ENCODE data around the gene DAO. TPM values are rescaled to one million over a fixed set of nuclear protein-coding genes. Genes with fewer than 3 reads are reported as not detected.
A peak's percentile ranks its signal among the peaks of the same experiment; 100 is the strongest.
"Not testable (repeated sequence)": the region's sequence is repeated elsewhere in the genome, so short reads cannot be mapped to it uniquely, and the experiment has no call there.

Gene DAO
- total RNA-seq, 2 experiments from 2014 or later, result not detected

- DNase-seq, result no peak
- Mint-ChIP-seq H3K27me3 (peaks cover 5% of the 10 kb centered on the region), H3K4me3 (no peak overlapping the region), H3K4me1 (peaks cover 20% of the 10 kb centered on the region), H3K36me3 (ENCODE audit: low read depth) (peaks cover under 1% of the 10 kb centered on the region), H3K27ac (no peak overlapping the region), H3K9me3 (no peaks in the 10 kb centered on the region)
- POLR2A ChIA-PET, result no interaction called here
- CTCF ChIA-PET, result interaction anchor here (0.6 to 1.0 kb wide), 3 partner anchors 19 to 643 kb away, joined by 3 to 4 read pairs (median 3); no protein-coding TSS in a partner anchor
Observed at GRCh38 chr12:108861878-108862587, 17.9 kb upstream of the DAO start.

DNA sequence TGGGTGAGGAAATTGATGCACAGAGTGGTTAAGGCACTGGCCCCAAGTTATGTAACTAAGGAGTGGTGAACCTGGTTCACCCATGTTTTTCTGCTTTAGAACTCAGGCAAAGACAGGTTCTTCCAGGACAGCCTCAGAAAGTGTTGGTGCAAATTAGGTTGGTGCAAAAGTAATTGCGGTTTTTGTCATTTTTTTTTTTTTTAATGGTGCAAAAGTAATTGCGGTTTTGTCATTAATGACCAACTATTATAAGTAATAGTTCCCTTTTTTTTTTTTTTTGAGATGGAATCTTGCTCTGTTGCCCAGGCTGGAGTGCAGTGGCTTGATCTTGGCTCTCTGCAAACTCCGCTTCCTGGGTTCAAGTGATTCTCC is 17.3 kb upstream of the DAO start:
- peaks cover 20% of the 10 kb centered on the region for H3K4me1 Mint-ChIP-seq
- no peak overlapping the region for H3K4me3 Mint-ChIP-seq
- no peaks in the 10 kb centered on the region for H3K36me3 Mint-ChIP-seq (ENCODE audit: low read depth)
- H3K27me3 Mint-ChIP-seq, result peaks cover 5% of the 10 kb centered on the region
- CTCF ChIA-PET, result interaction anchor here (0.7 to 1.0 kb wide), 2 partner anchors 19 to 198 kb away, joined by 3 to 4 read pairs; no protein-coding TSS in a partner anchor
- POLR2A ChIA-PET, result no interaction called here
- no peak for DNase-seq
- H3K9me3 Mint-ChIP-seq, result no peaks in the 10 kb centered on the region
- no peak overlapping the region for H3K27ac Mint-ChIP-seq

DNA sequence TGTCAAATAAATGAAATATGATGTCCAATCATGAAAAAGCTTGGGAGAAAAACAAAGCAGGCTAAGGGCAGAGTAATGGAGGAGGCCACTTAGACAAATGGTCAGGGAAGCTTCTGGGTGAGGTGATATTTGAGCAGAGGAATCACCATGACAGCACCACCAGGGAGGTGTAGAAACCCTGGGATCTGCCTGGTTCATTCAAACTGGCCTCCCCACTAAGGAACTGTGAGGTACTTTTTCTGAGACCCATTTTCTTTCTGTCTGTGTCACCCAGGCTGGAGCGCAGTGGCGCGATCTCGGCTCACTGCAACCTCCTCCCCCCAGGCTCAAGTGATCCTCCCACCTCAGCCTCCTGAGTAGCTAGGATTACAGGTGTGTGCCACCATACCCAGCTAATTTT is 14.7 kb upstream of the DAO start:
- Mint-ChIP-seq H3K4me3 (no peak overlapping the region), H3K27me3 (no peaks in the 10 kb centered on the region), H3K36me3 (ENCODE audit: low read depth) (no peaks in the 10 kb centered on the region), H3K27ac (no peak overlapping the region), H3K4me1 (peaks cover 3% of the 10 kb centered on the region), H3K9me3 (no peaks in the 10 kb centered on the region)
- ChIA-PET POLR2A (no interaction called here), CTCF (no interaction called here)
- no peak for DNase-seq

DNA sequence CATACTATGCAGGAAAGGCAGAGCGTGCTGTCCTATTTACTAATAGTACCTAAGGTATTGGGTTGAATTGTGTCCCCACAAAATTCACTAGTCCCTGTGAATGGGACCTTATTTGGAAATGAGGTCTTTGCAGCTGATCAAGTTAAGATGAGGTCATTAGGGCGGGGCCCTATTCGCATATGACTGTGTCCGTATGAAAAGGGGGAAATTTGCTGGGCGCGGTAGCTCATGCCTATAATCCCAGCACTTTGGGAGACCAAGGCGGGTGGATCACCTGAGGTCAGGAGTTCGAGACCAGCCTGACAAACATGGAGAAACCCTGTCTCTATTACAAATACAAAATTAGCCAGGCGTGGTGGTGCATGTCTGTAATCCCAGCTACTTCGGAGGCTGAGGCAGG is 13.8 kb upstream of the DAO start:
- H3K27ac Mint-ChIP-seq; H3K36me3 Mint-ChIP-seq (ENCODE audit: low read depth); H3K4me3 Mint-ChIP-seq; DNase-seq; H3K27me3 Mint-ChIP-seq; H3K4me1 Mint-ChIP-seq; CTCF ChIA-PET; POLR2A ChIA-PET; H3K9me3 Mint-ChIP-seq: not testable (repeated sequence)

GRCh38 chr12:108868781-108869180 is 11.1 kb upstream of the DAO start:
- peaks cover 7% of the 10 kb centered on the region for H3K4me1 Mint-ChIP-seq
- no peaks in the 10 kb centered on the region for H3K36me3 Mint-ChIP-seq (ENCODE audit: low read depth)
- no peaks in the 10 kb centered on the region for H3K27me3 Mint-ChIP-seq
- no peaks in the 10 kb centered on the region for H3K9me3 Mint-ChIP-seq
- H3K27ac Mint-ChIP-seq, result no peak overlapping the region
- POLR2A ChIA-PET, result no interaction called here
- H3K4me3 Mint-ChIP-seq, result no peak overlapping the region
- CTCF ChIA-PET, result interaction anchor here (0.6 to 1.2 kb wide), 2 partner anchors 10 to 238 kb away, joined by 3 to 4 read pairs; no protein-coding TSS in a partner anchor
- no peak for DNase-seq

DNA sequence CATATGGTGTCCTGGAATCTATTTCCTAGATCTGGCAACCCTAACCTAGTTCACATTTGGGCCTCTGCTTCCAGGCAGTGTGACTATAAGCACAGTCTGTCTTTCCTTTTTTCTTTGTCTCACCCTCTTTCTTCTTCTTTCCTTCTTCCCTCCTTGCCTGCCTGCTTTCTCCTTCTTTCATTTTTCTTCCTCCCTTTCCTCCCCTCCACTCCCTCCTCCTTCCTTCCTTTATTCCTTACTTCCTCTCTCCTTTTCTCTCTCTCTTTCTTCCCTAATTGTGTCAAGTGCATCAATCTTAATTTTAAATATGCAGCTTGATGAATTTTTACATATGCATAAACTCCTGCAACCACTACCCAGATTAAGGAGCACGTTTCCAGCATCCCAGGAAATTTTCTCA is 4.6 kb upstream of the DAO start:
- DNase-seq, result no peak
- POLR2A ChIA-PET, result no interaction called here
- Mint-ChIP-seq H3K4me1 (peaks cover 16% of the 10 kb centered on the region), H3K4me3 (no peak overlapping the region), H3K36me3 (ENCODE audit: low read depth) (no peaks in the 10 kb centered on the region), H3K9me3 (peaks cover 3% of the 10 kb centered on the region), H3K27me3 (no peaks in the 10 kb centered on the region), H3K27ac (no peak overlapping the region)
- CTCF ChIA-PET, result interaction anchor here (0.7 to 1.2 kb wide), 2 partner anchors 16 to 1725 kb away, joined by 3 read pairs; no protein-coding TSS in a partner anchor

DNA sequence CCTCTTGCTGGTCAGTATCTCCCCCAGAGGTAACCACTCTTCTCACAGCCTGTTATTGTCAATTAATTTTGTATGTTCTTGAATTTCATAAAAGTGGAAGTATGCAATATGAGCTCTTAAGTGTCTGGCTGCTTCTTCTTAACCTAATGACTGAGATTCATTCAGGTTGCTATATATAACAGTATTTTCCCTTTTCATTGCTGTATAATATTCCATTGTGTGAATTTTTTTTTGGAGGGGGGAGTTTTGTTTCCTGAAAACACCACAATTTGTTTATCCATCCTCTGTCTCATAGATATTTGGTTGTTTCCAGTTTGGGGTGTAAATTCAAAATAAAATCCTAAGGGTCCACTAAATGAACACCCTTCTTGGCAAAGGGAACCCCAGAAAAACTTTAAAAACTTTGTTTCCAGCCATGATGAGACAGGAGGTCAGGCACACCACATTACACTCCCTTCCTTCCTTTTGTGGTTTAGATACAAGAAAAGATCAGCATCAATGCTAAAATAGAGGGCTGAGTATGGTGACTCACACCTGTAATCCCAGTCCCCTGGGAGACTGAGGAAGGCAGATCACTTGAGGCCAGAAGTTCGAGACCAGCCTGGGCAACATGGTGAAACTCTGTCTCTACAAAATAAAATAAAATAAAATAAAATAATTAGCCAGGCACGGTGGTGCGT is 4.1 kb upstream of the DAO start:
- H3K4me1 Mint-ChIP-seq, result peaks cover 16% of the 10 kb centered on the region
- no peak overlapping the region for H3K4me3 Mint-ChIP-seq
- POLR2A ChIA-PET, result no interaction called here
- no peaks in the 10 kb centered on the region for H3K36me3 Mint-ChIP-seq (ENCODE audit: low read depth)
- CTCF ChIA-PET, result interaction anchor here (0.7 to 1.2 kb wide), 2 partner anchors 17 to 1725 kb away, joined by 3 read pairs; no protein-coding TSS in a partner anchor
- H3K27ac Mint-ChIP-seq, result no peak overlapping the region
- DNase-seq, result no peak
- peaks cover 3% of the 10 kb centered on the region for H3K9me3 Mint-ChIP-seq
- H3K27me3 Mint-ChIP-seq, result no peaks in the 10 kb centered on the region

DNA sequence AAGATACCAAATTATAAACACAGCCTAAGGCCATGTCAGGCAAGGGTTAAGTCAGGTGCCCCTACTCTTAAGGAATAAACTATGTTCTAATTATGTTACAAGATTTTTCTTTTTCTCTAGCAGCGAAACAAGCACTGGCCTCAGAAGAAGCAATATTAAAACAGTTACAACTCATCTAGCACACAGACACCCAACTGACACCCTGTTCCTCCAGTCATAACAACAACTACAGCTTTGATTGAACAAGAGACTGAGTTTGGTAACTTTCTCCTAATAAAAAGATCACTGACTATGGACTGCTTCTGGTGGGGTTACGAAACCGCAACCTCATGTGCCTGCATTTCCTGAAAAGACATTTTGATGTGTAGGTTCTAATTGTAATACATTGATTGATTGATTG is 3.3 kb upstream of the DAO start:
- H3K27me3 Mint-ChIP-seq, result no peaks in the 10 kb centered on the region
- H3K36me3 Mint-ChIP-seq (ENCODE audit: low read depth), result no peaks in the 10 kb centered on the region
- POLR2A ChIA-PET, result no interaction called here
- no peak overlapping the region for H3K27ac Mint-ChIP-seq
- peaks cover 3% of the 10 kb centered on the region for H3K9me3 Mint-ChIP-seq
- H3K4me3 Mint-ChIP-seq, result no peak overlapping the region
- CTCF ChIA-PET, result no interaction called here
- peaks cover 13% of the 10 kb centered on the region for H3K4me1 Mint-ChIP-seq
- DNase-seq, result no peak

DNA sequence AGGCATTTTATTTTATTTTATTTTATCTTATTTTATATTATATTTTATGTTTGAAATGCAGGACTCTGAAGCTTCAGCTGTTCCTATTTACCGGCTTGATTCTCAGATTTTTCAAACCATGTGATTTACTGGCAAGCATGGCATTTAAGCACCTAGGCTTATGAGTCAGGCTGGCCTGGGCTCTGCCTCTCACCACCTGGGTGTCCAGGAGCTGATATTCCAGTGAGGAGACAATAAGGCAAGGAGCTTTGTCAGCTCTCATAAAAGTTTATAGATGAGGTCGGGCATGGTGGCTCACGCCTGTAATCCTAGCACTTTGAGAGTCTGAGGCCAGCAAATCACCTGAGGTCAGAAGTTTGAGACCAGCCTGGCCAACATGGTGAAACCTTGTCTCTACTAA is 2.1 kb downstream of the DAO start:
- no peak overlapping the region for H3K27ac Mint-ChIP-seq
- no peaks in the 10 kb centered on the region for H3K4me1 Mint-ChIP-seq
- no peaks in the 10 kb centered on the region for H3K27me3 Mint-ChIP-seq
- CTCF ChIA-PET, result interaction anchor here (0.6 to 1.3 kb wide), 2 partner anchors 20 to 23 kb away, joined by 4 read pairs; no protein-coding TSS in a partner anchor
- POLR2A ChIA-PET, result no interaction called here
- no peaks in the 10 kb centered on the region for H3K9me3 Mint-ChIP-seq
- no peaks in the 10 kb centered on the region for H3K36me3 Mint-ChIP-seq (ENCODE audit: low read depth)
- DNase-seq, result no peak
- H3K4me3 Mint-ChIP-seq, result no peak overlapping the region

GRCh38 chr12:108884116-108885012 is 4.5 kb downstream of the DAO start:
- POLR2A ChIA-PET, result interaction anchor here (0.6 kb wide), 1 partner anchor 62 kb away, joined by 4 read pairs; no protein-coding TSS in a partner anchor
- no peak overlapping the region for H3K27ac Mint-ChIP-seq
- CTCF ChIA-PET, result interaction anchor here (0.6 to 2.0 kb wide), 3 partner anchors 19 to 1879 kb away, joined by 3 to 7 read pairs (median 3); no protein-coding TSS in a partner anchor
- no peaks in the 10 kb centered on the region for H3K27me3 Mint-ChIP-seq
- H3K9me3 Mint-ChIP-seq, result no peaks in the 10 kb centered on the region
- H3K4me1 Mint-ChIP-seq, result no peaks in the 10 kb centered on the region
- no peak overlapping the region for H3K4me3 Mint-ChIP-seq
- H3K36me3 Mint-ChIP-seq (ENCODE audit: low read depth), result no peaks in the 10 kb centered on the region
- peak; percentile 76 for DNase-seq

DNA sequence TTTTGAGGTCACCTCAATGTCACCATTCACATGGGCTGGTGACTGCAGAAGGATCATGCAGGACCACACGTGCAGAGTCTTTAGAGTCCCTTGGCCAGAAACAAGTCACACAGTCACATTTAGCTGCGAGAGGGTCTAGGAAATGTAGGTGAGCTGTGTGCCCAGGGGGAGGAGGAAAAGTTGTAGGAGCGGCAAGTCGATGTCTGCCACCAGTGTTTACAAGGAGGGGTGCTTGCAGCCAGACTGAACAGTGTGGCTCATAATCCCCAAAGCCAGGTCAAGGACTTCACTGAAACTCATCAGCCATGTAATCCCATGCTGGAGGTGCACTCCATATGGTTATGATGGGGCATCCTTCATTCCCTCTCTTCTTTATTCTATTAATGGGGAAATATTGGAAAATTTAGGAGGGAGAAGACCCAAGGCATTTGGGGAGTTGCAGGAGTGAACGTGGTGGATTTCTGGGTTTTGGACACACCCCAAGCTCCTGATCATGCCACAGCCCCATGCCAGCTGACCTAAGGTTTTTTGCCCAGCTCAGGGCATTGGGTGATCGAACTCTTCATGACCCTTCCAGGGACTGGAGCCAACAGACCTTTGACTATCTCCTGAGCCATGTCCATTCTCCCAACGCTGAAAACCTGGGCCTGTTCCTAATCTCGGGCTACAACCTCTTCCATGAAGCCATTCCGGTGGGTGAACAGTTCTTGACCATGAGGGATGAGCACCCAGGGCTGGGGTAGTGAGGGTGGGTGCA is 7.2 kb downstream of the DAO start:
- no peak overlapping the region for H3K4me3 Mint-ChIP-seq
- no peaks in the 10 kb centered on the region for H3K4me1 Mint-ChIP-seq
- H3K27ac Mint-ChIP-seq, result no peak overlapping the region
- peaks cover 2% of the 10 kb centered on the region for H3K9me3 Mint-ChIP-seq
- ChIA-PET CTCF (interaction anchor here (0.6 to 1.2 kb wide), 2 partner anchors 21 to 105 kb away, joined by 3 to 4 read pairs; no protein-coding TSS in a partner anchor), POLR2A (no interaction called here)
- no peaks in the 10 kb centered on the region for H3K36me3 Mint-ChIP-seq (ENCODE audit: low read depth)
- no peaks in the 10 kb centered on the region for H3K27me3 Mint-ChIP-seq
- DNase-seq, result no peak

DNA sequence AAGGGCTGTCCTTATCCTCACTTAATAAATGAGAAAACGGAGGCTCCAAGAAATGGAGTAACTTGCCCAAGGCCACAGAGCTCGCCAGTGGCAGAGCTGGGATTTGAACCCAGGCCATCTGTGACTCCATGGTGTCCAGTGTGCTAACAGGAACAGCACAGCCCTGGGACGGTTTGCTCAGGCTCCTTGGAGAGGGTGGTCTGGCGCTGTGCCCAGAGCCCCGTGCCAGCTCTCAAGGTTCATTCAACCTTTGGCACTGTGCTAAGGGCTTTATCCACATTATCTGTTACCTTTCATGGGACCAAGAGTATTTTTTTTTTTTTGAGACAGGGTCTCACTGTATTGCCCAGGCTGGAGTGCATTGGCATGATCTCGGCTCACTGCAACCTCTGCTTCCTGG is 8.1 kb downstream of the DAO start:
- H3K27me3 Mint-ChIP-seq, result no peaks in the 10 kb centered on the region
- no peaks in the 10 kb centered on the region for H3K36me3 Mint-ChIP-seq (ENCODE audit: low read depth)
- CTCF ChIA-PET, result interaction anchor here (0.7 kb wide), 1 partner anchor 205 kb away, joined by 3 read pairs; the partner anchor contains the start of gene ALKBH2
- H3K9me3 Mint-ChIP-seq, result peaks cover 2% of the 10 kb centered on the region
- DNase-seq, result no peak
- H3K27ac Mint-ChIP-seq, result no peak overlapping the region
- POLR2A ChIA-PET, result no interaction called here
- no peak overlapping the region for H3K4me3 Mint-ChIP-seq
- no peaks in the 10 kb centered on the region for H3K4me1 Mint-ChIP-seq
